Forelimb muscle (tissue), 1 donor: ENCODE measurements around the gene SLC2A3. TPM values are rescaled to one million over a fixed set of nuclear protein-coding genes. Genes with fewer than 3 reads are reported as not detected.
"Not testable (repeated sequence)": the region's sequence is repeated elsewhere in the genome, so short reads cannot be mapped to it uniquely, and the experiment has no call there.

Source experiments
- DNase-seq: peaks from one replicate; pipeline ENCODE4 v3.0.0-alpha.2; 2013; ENCODE audit warnings: low read depth
- polyA plus RNA-seq: library from polyadenylated mRNA; unstranded; fragments of 120-200 nt; gene quantifications from one replicate; pipeline ENCODE4 v1.2.1, GENCODE V29; 2013; ENCODE audit not compliant: insufficient read length

SLC2A3 gene
- polyA plus RNA-seq, result 15.2 TPM

DNA sequence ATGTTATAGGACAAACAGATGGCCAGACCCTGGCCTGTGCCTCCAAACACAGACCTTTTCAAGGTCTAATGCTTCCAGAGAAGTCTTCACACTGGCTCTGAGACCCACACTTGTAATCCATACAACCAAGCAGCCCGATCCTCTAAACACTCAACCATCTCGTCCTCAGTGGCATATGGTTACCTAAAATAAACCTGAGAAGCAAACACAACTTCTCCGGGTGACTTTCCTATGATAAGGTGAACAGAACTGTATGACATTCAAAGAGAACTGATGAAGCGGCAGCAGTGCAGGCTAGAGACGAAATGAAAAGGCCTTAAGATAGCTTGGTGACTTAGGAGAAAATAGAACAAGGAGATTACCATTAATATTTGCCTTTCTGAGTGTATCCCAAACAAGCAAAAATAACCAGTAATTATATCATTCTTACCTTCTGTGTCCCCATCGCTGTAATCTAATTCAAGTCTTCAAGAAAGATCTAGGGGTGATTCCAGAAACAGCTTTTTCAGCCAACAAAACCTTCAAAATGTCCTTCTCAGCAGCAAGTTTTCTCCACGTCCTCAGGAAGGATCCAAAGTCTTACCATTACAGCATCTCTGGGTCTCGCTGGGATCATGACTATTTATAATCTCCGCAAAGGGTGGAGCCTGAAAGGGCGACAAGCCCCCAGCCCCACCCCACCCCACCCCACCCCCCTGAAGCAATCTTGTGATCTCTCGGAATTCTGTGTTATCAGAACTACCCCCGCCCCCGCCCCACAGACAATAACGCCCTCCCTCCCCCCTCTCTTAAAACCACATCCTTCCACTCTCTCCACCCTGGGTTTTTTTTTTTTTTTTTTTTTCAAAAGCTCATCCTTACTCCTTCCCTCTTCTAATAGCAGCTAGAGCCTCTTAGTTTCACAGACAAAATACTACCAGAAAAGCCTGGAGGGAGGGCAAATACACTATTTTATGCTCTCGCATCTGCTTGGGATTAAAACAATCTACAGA is at the start of gene SLC2A3:
TSS of gene SLC2A3 (minus strand) at position 598 of the 992 bp plus-strand sequence. CDS start at position 445, 153 bp downstream.
- peak; percentile 86 for DNase-seq

- DNase-seq, result no peak
These were observed 48.9 kb upstream of the SLC2A3 start for GRCh38 chr12:7984900-7985299.

- DNase-seq, result not testable (repeated sequence)
These were observed 47.5 kb upstream of the SLC2A3 start for GRCh38 chr12:7983460-7983859.

DNA sequence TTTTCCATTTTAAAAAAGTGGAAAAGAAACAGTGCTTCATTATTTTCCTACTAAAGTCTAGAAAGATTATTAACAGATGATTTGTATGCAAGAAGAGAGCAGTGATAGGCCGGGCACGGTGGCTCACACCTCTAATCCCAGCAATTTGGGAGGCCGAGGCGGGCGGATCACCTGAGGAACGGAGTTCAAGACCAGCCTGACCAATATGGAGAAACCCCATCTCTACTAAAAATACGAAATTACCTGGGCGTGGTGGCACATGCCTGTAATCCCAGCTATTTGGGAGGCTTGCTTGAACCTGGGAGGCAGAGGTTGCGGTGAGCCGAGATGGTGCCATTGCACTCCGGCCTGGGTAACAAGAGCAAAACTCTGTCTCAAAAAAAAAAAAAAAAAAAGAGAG is 47.0 kb upstream of the SLC2A3 start:
- not testable (repeated sequence) for DNase-seq

- DNase-seq, result not testable (repeated sequence)
These were observed 46.3 kb upstream of the SLC2A3 start for GRCh38 chr12:7982332-7982735.

GRCh38 chr12:7981446-7981845 is 45.5 kb upstream of the SLC2A3 start:
- DNase-seq, result no peak

GRCh38 chr12:7977351-7978124 is 41.6 kb upstream of the SLC2A3 start:
- not testable (repeated sequence) for DNase-seq

GRCh38 chr12:7973457-7973825 is 37.5 kb upstream of the SLC2A3 start:
- DNase-seq, result no peak

- no peak for DNase-seq
These were observed 36.9 kb upstream of the SLC2A3 start for GRCh38 chr12:7972734-7973456.

DNA sequence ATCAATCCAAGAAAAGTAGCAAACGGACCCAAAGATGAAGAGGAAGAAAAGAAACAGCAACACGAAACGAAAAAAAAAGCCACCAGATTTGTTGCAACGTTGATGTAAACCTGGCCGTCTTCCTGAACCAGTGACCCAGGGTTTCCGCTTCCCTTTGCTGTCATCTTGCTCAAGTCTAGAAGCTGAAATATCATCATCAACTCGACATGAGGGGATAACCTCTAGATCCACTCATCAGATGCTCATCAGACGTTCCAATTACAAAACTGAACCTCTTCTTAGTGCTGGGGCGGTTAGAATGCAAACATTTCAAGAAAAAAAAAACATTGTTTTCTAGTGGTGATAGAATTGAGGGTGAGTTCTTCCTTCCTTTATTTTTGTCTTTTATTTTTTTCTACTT is 36.3 kb upstream of the SLC2A3 start:
- not testable (repeated sequence) for DNase-seq

- not testable (repeated sequence) for DNase-seq
These were observed 35.8 kb upstream of the SLC2A3 start for GRCh38 chr12:7971765-7972164.

DNA sequence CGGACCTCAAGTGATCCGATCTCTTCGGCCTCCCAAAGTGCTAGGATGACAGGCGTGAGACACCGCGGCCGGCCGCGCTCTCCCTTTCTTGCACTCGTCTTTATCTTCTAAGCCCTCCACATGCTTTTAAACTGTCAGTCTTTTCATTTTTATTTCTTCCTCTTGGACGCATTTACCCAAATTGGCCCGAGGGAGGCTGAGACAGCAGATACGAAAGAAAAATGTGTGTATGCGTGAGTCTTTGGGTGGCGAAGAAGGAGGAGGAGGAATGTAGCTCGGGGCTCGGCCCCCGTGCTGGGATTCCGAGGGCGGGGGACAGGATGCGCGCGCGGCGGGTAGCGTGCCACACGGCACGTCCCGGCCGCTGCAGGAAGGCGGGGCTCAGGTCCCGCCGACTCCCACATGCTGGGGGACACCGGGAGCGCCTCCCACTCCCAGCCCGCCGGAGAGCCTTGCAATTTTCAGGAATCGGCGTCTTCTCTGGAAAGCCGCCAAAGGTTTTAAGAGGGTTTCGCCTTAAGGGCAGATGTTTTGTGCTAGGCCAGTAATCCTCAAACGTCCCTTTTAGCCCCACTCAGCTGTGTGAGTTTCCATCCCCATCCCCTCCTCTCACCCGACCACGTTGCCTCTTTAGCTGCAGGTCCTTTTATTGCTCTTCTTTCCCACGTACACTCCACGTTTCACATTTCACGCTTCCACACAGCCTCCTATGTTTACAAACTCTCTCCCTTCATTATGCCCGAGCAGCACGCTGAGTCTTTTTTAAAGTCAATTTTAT is 34.7 kb upstream of the SLC2A3 start:
- peak; percentile 73 for DNase-seq

DNA sequence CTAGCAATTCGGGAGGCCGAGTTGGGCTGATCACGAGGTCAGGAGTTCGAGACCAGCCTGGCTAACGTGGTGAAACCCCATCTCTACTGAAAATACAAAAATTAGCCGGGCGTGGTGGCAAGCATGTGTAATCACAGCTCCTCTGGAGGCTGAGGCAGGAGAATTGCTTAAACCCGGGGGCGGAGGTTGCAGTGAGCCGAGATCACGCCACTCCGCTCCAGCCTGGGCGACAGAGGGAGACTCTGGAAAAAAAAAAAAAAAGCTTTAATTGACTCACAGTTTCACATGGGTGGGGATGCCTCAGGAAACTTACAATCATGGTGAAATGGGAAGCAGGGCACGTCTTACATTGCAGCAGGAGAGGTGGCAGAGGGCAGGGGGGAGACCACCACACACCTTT is 30.6 kb upstream of the SLC2A3 start:
- no peak for DNase-seq

DNA sequence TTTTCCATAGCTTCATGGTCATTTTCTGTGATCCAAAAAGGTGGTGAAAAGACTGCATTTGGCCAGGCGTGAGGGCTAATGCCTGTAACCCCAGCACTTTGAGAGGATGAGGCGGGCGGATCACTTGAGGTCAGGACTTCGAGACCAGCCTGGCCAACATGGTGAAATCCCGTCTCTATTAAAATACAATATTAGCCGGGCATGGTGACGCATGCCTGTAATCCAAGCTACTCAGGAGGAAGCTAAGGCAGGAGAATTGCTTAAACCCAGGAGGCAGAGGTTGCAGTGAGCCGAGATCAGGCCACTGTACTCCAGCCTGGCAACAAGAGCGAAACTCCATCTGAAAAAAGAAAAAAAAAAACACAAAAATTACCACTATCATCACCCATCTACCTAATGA is 28.7 kb upstream of the SLC2A3 start:
- DNase-seq, result not testable (repeated sequence)

DNA sequence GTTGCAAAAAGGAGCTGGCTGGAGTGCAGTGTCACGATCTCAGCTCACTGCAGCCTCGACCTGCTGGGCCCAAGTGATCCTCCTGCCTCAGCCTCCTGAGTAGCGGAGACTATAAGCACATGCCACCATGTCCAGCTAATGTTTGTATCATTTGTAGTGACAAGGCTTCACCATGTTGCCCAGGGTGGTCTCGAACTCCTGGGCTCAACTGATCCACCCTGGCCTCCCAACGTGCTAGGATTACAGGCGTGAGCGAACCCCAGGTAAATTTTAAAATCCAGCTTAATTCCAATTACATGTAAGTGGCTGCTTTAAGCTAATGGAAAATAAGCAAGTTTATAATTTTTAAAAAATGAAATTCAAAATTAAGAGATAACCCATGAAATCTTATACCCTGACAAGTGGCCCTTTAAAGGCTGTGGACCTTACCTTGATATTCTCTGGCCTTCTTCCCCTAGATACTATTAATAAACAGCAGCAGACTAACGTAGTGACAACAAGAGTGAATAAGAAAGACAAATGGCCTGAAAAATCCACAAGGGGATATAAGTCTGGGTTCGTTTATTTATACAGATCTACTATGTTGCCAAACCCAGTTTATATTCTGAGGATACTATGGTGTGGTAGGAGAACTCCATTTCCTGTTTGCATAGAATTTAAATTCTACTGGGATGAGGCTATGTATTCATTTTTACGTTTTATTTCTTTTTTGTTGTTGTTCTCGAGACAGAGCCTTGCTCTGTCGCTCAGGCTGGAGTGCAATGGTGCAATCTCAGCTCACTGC is 25.6 kb upstream of the SLC2A3 start:
- no peak for DNase-seq

- DNase-seq, result no peak
These were observed 23.7 kb upstream of the SLC2A3 start for GRCh38 chr12:7959701-7960121.

GRCh38 chr12:7959278-7959677 is 23.3 kb upstream of the SLC2A3 start:
- no peak for DNase-seq

- not testable (repeated sequence) for DNase-seq
These were observed 18.9 kb upstream of the SLC2A3 start for GRCh38 chr12:7954877-7955276.

GRCh38 chr12:7954418-7954817 is 18.4 kb upstream of the SLC2A3 start:
- DNase-seq, result not testable (repeated sequence)

DNA sequence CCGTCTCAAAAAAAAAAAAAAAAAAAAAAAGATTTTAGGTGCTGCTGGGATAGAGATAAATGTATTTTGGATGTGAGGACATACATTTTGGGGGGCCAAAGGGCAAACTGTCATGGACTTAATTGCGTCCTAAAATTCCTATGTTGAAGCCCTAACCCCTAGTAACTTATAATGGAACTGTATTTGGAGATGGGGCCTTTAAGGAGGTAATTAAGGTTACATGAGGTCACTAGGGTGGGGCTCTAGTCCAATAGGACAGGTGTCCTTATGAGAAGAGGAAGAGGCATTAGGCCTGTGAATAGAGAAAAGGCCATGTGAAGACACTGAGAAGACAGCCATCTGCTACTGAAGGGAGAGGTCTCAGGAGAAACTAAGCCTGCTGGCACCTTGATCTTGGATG is 17.9 kb upstream of the SLC2A3 start:
- not testable (repeated sequence) for DNase-seq
